ENCODE data around the gene BET1L.

BET1L gene

DNA sequence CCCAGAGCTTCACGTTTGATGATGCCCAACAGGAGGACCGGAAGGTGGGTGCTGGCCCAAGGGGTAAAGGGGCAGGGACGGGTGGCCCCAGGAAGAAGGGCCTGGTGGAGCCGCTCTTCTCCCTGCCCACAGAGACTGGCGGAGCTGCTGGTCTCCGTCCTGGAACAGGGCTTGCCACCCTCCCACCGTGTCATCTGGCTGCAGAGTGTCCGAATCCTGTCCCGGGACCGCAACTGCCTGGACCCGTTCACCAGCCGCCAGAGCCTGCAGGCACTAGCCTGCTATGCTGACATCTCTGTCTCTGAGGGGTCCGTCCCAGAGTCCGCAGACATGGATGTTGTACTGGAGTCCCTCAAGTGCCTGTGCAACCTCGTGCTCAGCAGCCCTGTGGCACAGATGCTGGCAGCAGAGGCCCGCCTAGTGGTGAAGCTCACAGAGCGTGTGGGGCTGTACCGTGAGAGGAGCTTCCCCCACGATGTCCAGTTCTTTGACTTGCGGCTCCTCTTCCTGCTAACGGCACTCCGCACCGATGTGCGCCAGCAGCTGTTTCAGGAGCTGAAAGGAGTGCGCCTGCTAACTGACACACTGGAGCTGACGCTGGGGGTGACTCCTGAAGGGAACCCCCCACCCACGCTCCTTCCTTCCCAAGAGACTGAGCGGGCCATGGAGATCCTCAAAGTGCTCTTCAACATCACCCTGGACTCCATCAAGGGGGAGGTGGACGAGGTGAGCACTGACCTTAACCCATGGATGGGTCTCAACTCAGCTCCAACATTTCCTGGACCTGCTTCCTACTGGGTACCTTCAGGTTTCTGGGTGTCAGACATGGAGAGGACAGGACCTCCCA lies 2.3 kb upstream of the BET1L start:
- Histone ChIP-seq H2BK120ac (ENCODE audit: low read depth, low read length) (no peak overlapping the region), H2BK15ac (ENCODE audit: low read depth, poor library complexity, severe bottlenecking) (no peak overlapping the region), H3K18ac (ENCODE audit: low read depth in 1 of 2, low read length in 2 of 2) (peak overlapping the region in 1 of 2 experiments; percentile 44), H3K27me3 (ENCODE audit: control insufficient read depth in 1 of 2, insufficient read depth in 1 of 2, low read length in 2 of 2) (no peaks in the 10 kb centered on the region), H3K9me3 (ENCODE audit: control insufficient read depth, low read length) (no peaks in the 10 kb centered on the region), H2AFZ (ENCODE audit: low read depth, low read length) (no peak overlapping the region), H3K4ac (ENCODE audit: low read depth in 1 of 2, low read length in 2 of 2) (peak overlapping the region; percentile 35 to 71), H3K4me2 (ENCODE audit: low read length, poor library complexity, severe bottlenecking) (peak overlapping the region; percentile 85), H3K36me3 (ENCODE audit: control insufficient read depth in 1 of 2, insufficient read depth in 2 of 2, low read depth in 1 of 2, low read length in 2 of 2) (peaks cover 62 to 66% of the 10 kb centered on the region in 2 experiments), H4K91ac (ENCODE audit: low read length) (peak overlapping the region; percentile 29), H3K4me3 (ENCODE audit: insufficient read depth in 1 of 2, low read depth in 1 of 2, low read length in 2 of 2) (peak overlapping the region; percentile 80 to 97), H3K9ac (ENCODE audit: low read length) (peak overlapping the region; percentile 98), H3K79me1 (replicated peaks; ENCODE audit: low read length, poor library complexity, severe bottlenecking) (peaks cover 18% of the 10 kb centered on the region), H4K8ac (ENCODE audit: low read length) (peak overlapping the region; percentile 45), H2BK12ac (ENCODE audit: low read length in 2 of 2) (peak overlapping the region in 1 of 2 experiments; percentile 48), H2AK5ac (ENCODE audit: low read length, severe bottlenecking) (peak overlapping the region; percentile 47), H3K14ac (ENCODE audit: low read length in 2 of 2) (peak overlapping the region in 1 of 2 experiments; percentile 74), H3K27ac (ENCODE audit: low read length, poor library complexity, severe bottlenecking) (peak overlapping the region; percentile 88), H2BK5ac (ENCODE audit: low read depth, low read length, poor library complexity, severe bottlenecking) (peak overlapping the region; percentile 4), H3K23ac (ENCODE audit: low read length in 2 of 2) (no peak overlapping the region), H3K4me1 (ENCODE audit: control insufficient read depth, insufficient read depth, low read depth, low read length) (peaks cover 57% of the 10 kb centered on the region)
- 60% methylated on average over 29 of the region's 29 CpGs for WGBS
- peak; percentile 44 for DNase-seq

GRCh38 chr11:208917-209260 lies 1.7 kb upstream of the BET1L start:
- H4K8ac ChIP-seq (ENCODE audit: low read length), result peak overlapping the region; percentile 54
- H3K4ac ChIP-seq (ENCODE audit: low read depth in 1 of 2, low read length in 2 of 2), result peak overlapping the region; percentile 35 to 71
- H3K9me3 ChIP-seq (ENCODE audit: control insufficient read depth, low read length), result no peaks in the 10 kb centered on the region
- no peaks in the 10 kb centered on the region for H3K27me3 ChIP-seq (ENCODE audit: control insufficient read depth in 1 of 2, insufficient read depth in 1 of 2, low read length in 2 of 2)
- H3K27ac ChIP-seq (ENCODE audit: low read length, poor library complexity, severe bottlenecking), result peak overlapping the region; percentile 88
- no peak overlapping the region for H2BK5ac ChIP-seq (ENCODE audit: low read depth, low read length, poor library complexity, severe bottlenecking)
- H4K91ac ChIP-seq (ENCODE audit: low read length), result peak overlapping the region; percentile 81
- WGBS, result 4% methylated on average over 10 of the region's 26 CpGs
- peaks cover 62 to 66% of the 10 kb centered on the region in 2 experiments for H3K36me3 ChIP-seq (ENCODE audit: control insufficient read depth in 1 of 2, insufficient read depth in 2 of 2, low read depth in 1 of 2, low read length in 2 of 2)
- peaks cover 17% of the 10 kb centered on the region for H3K79me1 ChIP-seq (replicated peaks; ENCODE audit: low read length, poor library complexity, severe bottlenecking)
- peak overlapping the region; percentile 85 for H3K4me2 ChIP-seq (ENCODE audit: low read length, poor library complexity, severe bottlenecking)
- peak overlapping the region; percentile 80 to 97 for H3K4me3 ChIP-seq (ENCODE audit: insufficient read depth in 1 of 2, low read depth in 1 of 2, low read length in 2 of 2)
- DNase-seq, result no peak
- H3K23ac ChIP-seq (ENCODE audit: low read length in 2 of 2), result no peak overlapping the region
- H2AFZ ChIP-seq (ENCODE audit: low read depth, low read length), result no peak overlapping the region
- peak overlapping the region in 1 of 2 experiments; percentile 88 for H3K14ac ChIP-seq (ENCODE audit: low read length in 2 of 2)
- H2BK12ac ChIP-seq (ENCODE audit: low read length in 2 of 2), result peak overlapping the region in 1 of 2 experiments; percentile 7
- H3K18ac ChIP-seq (ENCODE audit: low read depth in 1 of 2, low read length in 2 of 2), result peak overlapping the region in 1 of 2 experiments; percentile 44
- peak overlapping the region; percentile 47 for H2AK5ac ChIP-seq (ENCODE audit: low read length, severe bottlenecking)
- H3K9ac ChIP-seq (ENCODE audit: low read length), result peak overlapping the region; percentile 98
- H3K4me1 ChIP-seq (ENCODE audit: control insufficient read depth, insufficient read depth, low read depth, low read length), result peaks cover 61% of the 10 kb centered on the region
- H2BK120ac ChIP-seq (ENCODE audit: low read depth, low read length), result no peak overlapping the region
- no peak overlapping the region for H2BK15ac ChIP-seq (ENCODE audit: low read depth, poor library complexity, severe bottlenecking)

DNA sequence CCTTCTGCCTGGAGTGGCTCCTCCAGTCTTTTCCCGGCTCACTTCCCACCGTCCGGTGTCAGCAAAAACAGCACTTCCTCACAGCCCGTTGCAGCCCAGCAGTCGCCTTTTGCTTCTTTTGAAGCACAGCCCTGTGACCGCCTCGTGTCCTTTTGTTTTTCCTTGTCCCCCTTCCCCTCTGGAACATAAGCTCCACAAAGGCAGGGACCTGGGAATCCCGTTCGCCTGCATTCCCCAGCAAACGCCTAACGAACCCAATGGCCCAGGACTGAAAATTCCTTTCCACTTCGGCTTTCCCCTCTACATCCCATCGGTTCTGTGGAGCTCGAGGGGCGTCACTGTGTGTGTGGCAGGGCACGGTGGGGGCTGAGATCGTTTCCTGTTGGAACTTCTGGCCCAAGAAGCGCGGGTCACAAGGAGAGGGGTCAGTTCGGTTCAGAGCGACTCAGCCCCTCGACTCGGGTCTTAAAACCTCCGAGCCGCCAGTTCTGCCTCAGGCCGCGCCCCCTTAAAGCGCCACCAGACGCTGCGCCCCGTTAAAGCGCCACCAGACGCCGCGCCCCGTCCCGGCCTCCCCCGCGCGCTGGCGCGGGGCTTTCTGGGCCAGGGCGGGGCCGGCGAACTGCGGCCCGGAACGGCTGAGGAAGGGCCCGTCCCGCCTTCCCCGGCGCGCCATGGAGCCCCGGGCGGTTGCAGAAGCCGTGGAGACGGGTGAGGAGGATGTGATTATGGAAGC lies 1.1 kb upstream of the BET1L start:
- Histone ChIP-seq H3K9me3 (ENCODE audit: control insufficient read depth, low read length) (no peaks in the 10 kb centered on the region), H2BK12ac (ENCODE audit: low read length in 2 of 2) (peak overlapping the region in 1 of 2 experiments; percentile 24), H3K18ac (ENCODE audit: low read depth in 1 of 2, low read length in 2 of 2) (peak overlapping the region; percentile 92 to 98), H3K23ac (ENCODE audit: low read length in 2 of 2) (peak overlapping the region; percentile 70 to 92), H4K91ac (ENCODE audit: low read length) (peak overlapping the region; percentile 83), H2AK5ac (ENCODE audit: low read length, severe bottlenecking) (peak overlapping the region; percentile 86), H3K4me2 (ENCODE audit: low read length, poor library complexity, severe bottlenecking) (peak overlapping the region; percentile 96), H2BK5ac (ENCODE audit: low read depth, low read length, poor library complexity, severe bottlenecking) (peak overlapping the region; percentile 93), H3K9ac (ENCODE audit: low read length) (peak overlapping the region; percentile 98), H4K8ac (ENCODE audit: low read length) (peak overlapping the region; percentile 94), H2BK15ac (ENCODE audit: low read depth, poor library complexity, severe bottlenecking) (peak overlapping the region; percentile 84), H3K14ac (ENCODE audit: low read length in 2 of 2) (peak overlapping the region in 1 of 2 experiments; percentile 96), H3K4me1 (ENCODE audit: control insufficient read depth, insufficient read depth, low read depth, low read length) (peaks cover 67% of the 10 kb centered on the region), H3K27ac (ENCODE audit: low read length, poor library complexity, severe bottlenecking) (peak overlapping the region; percentile 98), H3K79me1 (replicated peaks; ENCODE audit: low read length, poor library complexity, severe bottlenecking) (peaks cover 21% of the 10 kb centered on the region), H3K27me3 (ENCODE audit: control insufficient read depth in 1 of 2, insufficient read depth in 1 of 2, low read length in 2 of 2) (no peaks in the 10 kb centered on the region), H3K4me3 (ENCODE audit: insufficient read depth in 1 of 2, low read depth in 1 of 2, low read length in 2 of 2) (peak overlapping the region; percentile 80 to 97), H3K4ac (ENCODE audit: low read depth in 1 of 2, low read length in 2 of 2) (peak overlapping the region; percentile 86 to 95), H2AFZ (ENCODE audit: low read depth, low read length) (no peak overlapping the region), H2BK120ac (ENCODE audit: low read depth, low read length) (peak overlapping the region; percentile 50), H3K36me3 (ENCODE audit: control insufficient read depth in 1 of 2, insufficient read depth in 2 of 2, low read depth in 1 of 2, low read length in 2 of 2) (peaks cover 64 to 67% of the 10 kb centered on the region in 2 experiments)
- under 1% methylated on average over 44 of the region's 57 CpGs for WGBS
- peak; percentile 87 for DNase-seq

GRCh38 chr11:207863-208180 lies 623 bp upstream of the BET1L start:
- H3K23ac ChIP-seq (ENCODE audit: low read length in 2 of 2), result peak overlapping the region; percentile 70 to 92
- peak overlapping the region; percentile 50 for H2BK120ac ChIP-seq (ENCODE audit: low read depth, low read length)
- peak overlapping the region; percentile 86 to 95 for H3K4ac ChIP-seq (ENCODE audit: low read depth in 1 of 2, low read length in 2 of 2)
- peaks cover 64% of the 10 kb centered on the region for H3K4me1 ChIP-seq (ENCODE audit: control insufficient read depth, insufficient read depth, low read depth, low read length)
- H3K9ac ChIP-seq (ENCODE audit: low read length), result peak overlapping the region; percentile 98
- DNase-seq, result peak; percentile 87
- under 1% methylated on average over 27 of the region's 27 CpGs for WGBS
- peak overlapping the region; percentile 78 to 96 for H3K14ac ChIP-seq (ENCODE audit: low read length in 2 of 2)
- peak overlapping the region; percentile 98 for H3K27ac ChIP-seq (ENCODE audit: low read length, poor library complexity, severe bottlenecking)
- H3K79me1 ChIP-seq (replicated peaks; ENCODE audit: low read length, poor library complexity, severe bottlenecking), result peaks cover 21% of the 10 kb centered on the region
- peak overlapping the region; percentile 87 for H2BK15ac ChIP-seq (ENCODE audit: low read depth, poor library complexity, severe bottlenecking)
- H3K36me3 ChIP-seq (ENCODE audit: control insufficient read depth in 1 of 2, insufficient read depth in 2 of 2, low read depth in 1 of 2, low read length in 2 of 2), result peaks cover 64 to 67% of the 10 kb centered on the region in 2 experiments
- peak overlapping the region; percentile 92 to 98 for H3K18ac ChIP-seq (ENCODE audit: low read depth in 1 of 2, low read length in 2 of 2)
- no peaks in the 10 kb centered on the region for H3K9me3 ChIP-seq (ENCODE audit: control insufficient read depth, low read length)
- peak overlapping the region; percentile 96 for H3K4me2 ChIP-seq (ENCODE audit: low read length, poor library complexity, severe bottlenecking)
- peak overlapping the region; percentile 93 for H2BK5ac ChIP-seq (ENCODE audit: low read depth, low read length, poor library complexity, severe bottlenecking)
- H4K8ac ChIP-seq (ENCODE audit: low read length), result peak overlapping the region; percentile 94
- H4K91ac ChIP-seq (ENCODE audit: low read length), result peak overlapping the region; percentile 83
- H2BK12ac ChIP-seq (ENCODE audit: low read length in 2 of 2), result peak overlapping the region; percentile 15 to 55
- peak overlapping the region; percentile 80 to 97 for H3K4me3 ChIP-seq (ENCODE audit: insufficient read depth in 1 of 2, low read depth in 1 of 2, low read length in 2 of 2)
- no peak overlapping the region for H2AFZ ChIP-seq (ENCODE audit: low read depth, low read length)
- H2AK5ac ChIP-seq (ENCODE audit: low read length, severe bottlenecking), result peak overlapping the region; percentile 86
- no peaks in the 10 kb centered on the region for H3K27me3 ChIP-seq (ENCODE audit: control insufficient read depth in 1 of 2, insufficient read depth in 1 of 2, low read length in 2 of 2)

Measured in mesenchymal stem cell (in vitro differentiated cells and primary cell).